KMS-11 (cell line): Measurements from ENCODE around the gene PDE8A.

Experiments used
- H2AFZ ChIP-seq: fragments of 200-600 bp; sonication (generic); 2 replicates; pipeline ENCODE4 v1.6.1; 2016; ENCODE audit warnings: antibody characterized with exemption, mixed run types, low read depth
- H3K27ac ChIP-seq: fragments of 200-600 bp; sonication (generic); 2 replicates; pipeline ENCODE4 v1.6.1; 2016; ENCODE audit warnings: mild to moderate bottlenecking, mixed run types
- H3K27me3 ChIP-seq: fragments of 200-600 bp; sonication (generic); 2 replicates; pipeline ENCODE4 v1.6.1; 2017; ENCODE audit warnings: mild to moderate bottlenecking, low read depth, mixed run types, moderate library complexity; ENCODE audit not compliant: insufficient read depth
- H3K36me3 ChIP-seq: fragments of 200-600 bp; sonication (generic); 2 replicates; pipeline ENCODE4 v1.6.1; 2017; ENCODE audit warnings: mild to moderate bottlenecking, mixed run types; ENCODE audit not compliant: insufficient read depth
- H3K4me1 ChIP-seq: fragments of 200-600 bp; sonication (generic); 2 replicates; pipeline ENCODE4 v1.6.1; 2016; ENCODE audit warnings: mild to moderate bottlenecking, low read depth, mixed run types; ENCODE audit not compliant: poor library complexity, severe bottlenecking
- H3K4me2 ChIP-seq: fragments of 200-600 bp; sonication (generic); 2 replicates; pipeline ENCODE4 v1.7.0; 2016; ENCODE audit warnings: mild to moderate bottlenecking, mixed run types
- H3K4me3 ChIP-seq: fragments of 200-600 bp; sonication (generic); IDR thresholded peaks from 2 replicates; pipeline ENCODE4 v1.6.1; 2017; ENCODE audit warnings: low read depth, low read length, mixed read lengths; ENCODE audit not compliant: insufficient read depth
- H3K79me2 ChIP-seq: fragments of 200-600 bp; sonication (generic); 2 replicates; pipeline ENCODE4 v1.6.1; 2016; ENCODE audit warnings: low read depth, mixed run types; ENCODE audit not compliant: insufficient read depth
- H3K9ac ChIP-seq: fragments of 200-600 bp; sonication (generic); 2 replicates; pipeline ENCODE4 v1.6.1; 2016; ENCODE audit warnings: mild to moderate bottlenecking, mixed run types
- H4K20me1 ChIP-seq: fragments of 200-600 bp; sonication (generic); 2 replicates; pipeline ENCODE4 v1.6.1; 2016; ENCODE audit warnings: mild to moderate bottlenecking, mixed run types; ENCODE audit not compliant: insufficient read depth
- CTCF ChIP-seq: fragments of 200-600 bp; sonication (generic); conservative IDR thresholded peaks from 2 replicates; pipeline ENCODE4 v1.6.1; 2017; ENCODE audit warnings: low read depth, mild to moderate bottlenecking, antibody characterized with exemption, low read length, moderate library complexity, mixed read lengths

PDE8A gene

GRCh38 chr15:85124173-85124572 is 142.5 kb downstream of the PDE8A start:
- no peaks in the 10 kb centered on the region for H3K27me3 ChIP-seq
- no peaks in the 10 kb centered on the region for H3K4me1 ChIP-seq
- H3K79me2 ChIP-seq, result no peaks in the 10 kb centered on the region
- no peak for TF ChIP-seq CTCF
- no peak overlapping the region for H3K4me2 ChIP-seq
- H3K27ac ChIP-seq, result no peak overlapping the region
- H3K4me3 ChIP-seq, result no peak overlapping the region
- no peak overlapping the region for H2AFZ ChIP-seq
- H3K9ac ChIP-seq, result no peak overlapping the region
- no peaks in the 10 kb centered on the region for H3K36me3 ChIP-seq
- H4K20me1 ChIP-seq, result no peaks in the 10 kb centered on the region

- Histone ChIP-seq H3K4me3 (no peak overlapping the region), H3K79me2 (no peaks in the 10 kb centered on the region), H3K4me2 (no peak overlapping the region), H4K20me1 (no peaks in the 10 kb centered on the region), H3K36me3 (no peaks in the 10 kb centered on the region), H3K27me3 (no peaks in the 10 kb centered on the region), H3K9ac (no peak overlapping the region), H3K27ac (no peak overlapping the region), H2AFZ (no peak overlapping the region), H3K4me1 (no peaks in the 10 kb centered on the region)
- TF ChIP-seq CTCF, result no peak
Measured at GRCh38 chr15:85125056-85125661, 143.5 kb downstream of the PDE8A start.

- no peak for TF ChIP-seq CTCF
- H3K4me2 ChIP-seq, result no peak overlapping the region
- H2AFZ ChIP-seq, result no peak overlapping the region
- H3K4me3 ChIP-seq, result no peak overlapping the region
- H3K27ac ChIP-seq, result no peak overlapping the region
- H3K9ac ChIP-seq, result no peak overlapping the region
- no peaks in the 10 kb centered on the region for H4K20me1 ChIP-seq
- H3K79me2 ChIP-seq, result no peaks in the 10 kb centered on the region
- H3K4me1 ChIP-seq, result no peaks in the 10 kb centered on the region
- H3K27me3 ChIP-seq, result no peaks in the 10 kb centered on the region
- H3K36me3 ChIP-seq, result no peaks in the 10 kb centered on the region
Measured at GRCh38 chr15:85128621-85129020, 147.0 kb downstream of the PDE8A start.

GRCh38 chr15:85129881-85130280 is 148.2 kb downstream of the PDE8A start:
- Histone ChIP-seq H3K9ac (no peak overlapping the region), H3K36me3 (no peaks in the 10 kb centered on the region), H3K4me2 (no peak overlapping the region), H4K20me1 (no peaks in the 10 kb centered on the region), H3K4me3 (no peak overlapping the region), H3K27me3 (no peaks in the 10 kb centered on the region), H3K27ac (no peak overlapping the region), H3K4me1 (no peaks in the 10 kb centered on the region), H3K79me2 (no peaks in the 10 kb centered on the region), H2AFZ (no peak overlapping the region)
- no peak for TF ChIP-seq CTCF
